ENCODE measurements around the gene PRKAR1B.
A peak's percentile ranks its signal among the peaks of the same experiment; 100 is the strongest.

PRKAR1B gene

DNA sequence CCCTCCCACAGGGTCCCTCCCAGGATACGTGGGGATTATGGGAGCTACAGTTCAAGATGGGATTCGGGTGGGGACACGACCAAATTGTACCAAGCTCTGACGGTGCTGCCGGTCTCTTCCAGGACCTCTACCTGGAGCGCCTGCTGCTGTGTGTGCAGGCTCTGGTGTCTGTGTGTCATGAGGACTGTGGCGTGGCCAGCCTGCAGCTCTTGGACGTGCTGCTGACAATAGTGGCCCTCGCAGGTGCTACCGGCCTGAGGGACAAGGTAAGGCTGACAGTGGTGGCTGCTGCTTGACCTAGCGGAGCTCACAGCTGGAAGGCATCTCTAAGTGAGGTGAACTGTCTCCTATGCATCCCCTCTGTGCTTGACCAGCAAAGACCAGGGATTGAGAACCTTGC lies 34.5 kb upstream of the PRKAR1B start:
- Histone ChIP-seq H3K4ac (ENCODE audit: low read depth in 1 of 2, low read length in 2 of 2) (no peak overlapping the region), H2AFZ (ENCODE audit: low read depth, low read length) (no peak overlapping the region), H2AK5ac (ENCODE audit: low read length, severe bottlenecking) (no peak overlapping the region), H3K9me3 (ENCODE audit: control insufficient read depth, low read length) (no peaks in the 10 kb centered on the region), H3K18ac (ENCODE audit: low read depth in 1 of 2, low read length in 2 of 2) (no peak overlapping the region), H3K4me3 (ENCODE audit: insufficient read depth in 1 of 2, low read depth in 1 of 2, low read length in 2 of 2) (no peak overlapping the region), H4K91ac (ENCODE audit: low read length) (no peak overlapping the region), H3K9ac (ENCODE audit: low read length) (no peak overlapping the region), H3K27me3 (ENCODE audit: control insufficient read depth in 1 of 2, insufficient read depth in 1 of 2, low read length in 2 of 2) (no peaks in the 10 kb centered on the region), H4K8ac (ENCODE audit: low read length) (no peak overlapping the region), H3K4me1 (ENCODE audit: control insufficient read depth, insufficient read depth, low read depth, low read length) (peaks cover 9% of the 10 kb centered on the region), H3K36me3 (ENCODE audit: control insufficient read depth in 1 of 2, insufficient read depth in 2 of 2, low read depth in 1 of 2, low read length in 2 of 2) (peaks cover 73 to 81% of the 10 kb centered on the region in 2 experiments), H3K4me2 (ENCODE audit: low read length, poor library complexity, severe bottlenecking) (no peak overlapping the region), H2BK5ac (ENCODE audit: low read depth, low read length, poor library complexity, severe bottlenecking) (no peak overlapping the region), H3K79me1 (replicated peaks; ENCODE audit: low read length, poor library complexity, severe bottlenecking) (peaks cover 23% of the 10 kb centered on the region), H2BK15ac (ENCODE audit: low read depth, poor library complexity, severe bottlenecking) (no peak overlapping the region), H3K27ac (ENCODE audit: low read length, poor library complexity, severe bottlenecking) (no peak overlapping the region), H2BK120ac (ENCODE audit: low read depth, low read length) (no peak overlapping the region), H3K23ac (ENCODE audit: low read length in 2 of 2) (no peak overlapping the region), H2BK12ac (ENCODE audit: low read length in 2 of 2) (no peak overlapping the region), H3K14ac (ENCODE audit: low read length in 2 of 2) (no peak overlapping the region)
- DNase-seq = no peak
- 95% methylated on average over 11 of the region's 11 CpGs for WGBS

GRCh38 chr7:761101-761500 lies 34.0 kb upstream of the PRKAR1B start:
- Histone ChIP-seq H3K4me3 (ENCODE audit: insufficient read depth in 1 of 2, low read depth in 1 of 2, low read length in 2 of 2) (no peak overlapping the region), H3K23ac (ENCODE audit: low read length in 2 of 2) (no peak overlapping the region), H3K4me2 (ENCODE audit: low read length, poor library complexity, severe bottlenecking) (no peak overlapping the region), H4K8ac (ENCODE audit: low read length) (no peak overlapping the region), H2BK15ac (ENCODE audit: low read depth, poor library complexity, severe bottlenecking) (no peak overlapping the region), H3K9me3 (ENCODE audit: control insufficient read depth, low read length) (no peaks in the 10 kb centered on the region), H2BK12ac (ENCODE audit: low read length in 2 of 2) (no peak overlapping the region), H2AK5ac (ENCODE audit: low read length, severe bottlenecking) (no peak overlapping the region), H4K91ac (ENCODE audit: low read length) (no peak overlapping the region), H3K27me3 (ENCODE audit: control insufficient read depth in 1 of 2, insufficient read depth in 1 of 2, low read length in 2 of 2) (no peaks in the 10 kb centered on the region), H3K79me1 (replicated peaks; ENCODE audit: low read length, poor library complexity, severe bottlenecking) (peaks cover 28% of the 10 kb centered on the region), H3K4me1 (ENCODE audit: control insufficient read depth, insufficient read depth, low read depth, low read length) (peaks cover 9% of the 10 kb centered on the region), H3K14ac (ENCODE audit: low read length in 2 of 2) (no peak overlapping the region), H3K4ac (ENCODE audit: low read depth in 1 of 2, low read length in 2 of 2) (no peak overlapping the region), H3K9ac (ENCODE audit: low read length) (no peak overlapping the region), H3K36me3 (ENCODE audit: control insufficient read depth in 1 of 2, insufficient read depth in 2 of 2, low read depth in 1 of 2, low read length in 2 of 2) (peaks cover 71 to 83% of the 10 kb centered on the region in 2 experiments), H2AFZ (ENCODE audit: low read depth, low read length) (no peak overlapping the region), H3K27ac (ENCODE audit: low read length, poor library complexity, severe bottlenecking) (no peak overlapping the region), H3K18ac (ENCODE audit: low read depth in 1 of 2, low read length in 2 of 2) (no peak overlapping the region), H2BK120ac (ENCODE audit: low read depth, low read length) (no peak overlapping the region), H2BK5ac (ENCODE audit: low read depth, low read length, poor library complexity, severe bottlenecking) (no peak overlapping the region)
- WGBS = 95% methylated on average over 12 of the region's 12 CpGs
- DNase-seq = no peak

- no peaks in the 10 kb centered on the region for H3K27me3 ChIP-seq (ENCODE audit: control insufficient read depth in 1 of 2, insufficient read depth in 1 of 2, low read length in 2 of 2)
- no peaks in the 10 kb centered on the region for H3K9me3 ChIP-seq (ENCODE audit: control insufficient read depth, low read length)
- no peak overlapping the region for H3K4ac ChIP-seq (ENCODE audit: low read depth in 1 of 2, low read length in 2 of 2)
- peak overlapping the region; percentile 62 for H2AK5ac ChIP-seq (ENCODE audit: low read length, severe bottlenecking)
- H3K18ac ChIP-seq (ENCODE audit: low read depth in 1 of 2, low read length in 2 of 2) = no peak overlapping the region
- no peak overlapping the region for H2BK120ac ChIP-seq (ENCODE audit: low read depth, low read length)
- H3K14ac ChIP-seq (ENCODE audit: low read length in 2 of 2) = no peak overlapping the region
- no peak overlapping the region for H4K8ac ChIP-seq (ENCODE audit: low read length)
- no peak overlapping the region for H2AFZ ChIP-seq (ENCODE audit: low read depth, low read length)
- peaks cover 68 to 84% of the 10 kb centered on the region in 2 experiments for H3K36me3 ChIP-seq (ENCODE audit: control insufficient read depth in 1 of 2, insufficient read depth in 2 of 2, low read depth in 1 of 2, low read length in 2 of 2)
- H2BK15ac ChIP-seq (ENCODE audit: low read depth, poor library complexity, severe bottlenecking) = no peak overlapping the region
- no peak overlapping the region for H3K23ac ChIP-seq (ENCODE audit: low read length in 2 of 2)
- peaks cover 9% of the 10 kb centered on the region for H3K4me1 ChIP-seq (ENCODE audit: control insufficient read depth, insufficient read depth, low read depth, low read length)
- no peak overlapping the region for H3K4me3 ChIP-seq (ENCODE audit: insufficient read depth in 1 of 2, low read depth in 1 of 2, low read length in 2 of 2)
- H3K79me1 ChIP-seq (replicated peaks; ENCODE audit: low read length, poor library complexity, severe bottlenecking) = peaks cover 24% of the 10 kb centered on the region
- no peak for DNase-seq
- no peak overlapping the region for H2BK12ac ChIP-seq (ENCODE audit: low read length in 2 of 2)
- H3K27ac ChIP-seq (ENCODE audit: low read length, poor library complexity, severe bottlenecking) = no peak overlapping the region
- no peak overlapping the region for H3K9ac ChIP-seq (ENCODE audit: low read length)
- H3K4me2 ChIP-seq (ENCODE audit: low read length, poor library complexity, severe bottlenecking) = no peak overlapping the region
- no peak overlapping the region for H4K91ac ChIP-seq (ENCODE audit: low read length)
- 93% methylated on average over 12 of the region's 16 CpGs for WGBS
- H2BK5ac ChIP-seq (ENCODE audit: low read depth, low read length, poor library complexity, severe bottlenecking) = no peak overlapping the region
Observed at GRCh38 chr7:760006-760405, 32.9 kb upstream of the PRKAR1B start.

DNA sequence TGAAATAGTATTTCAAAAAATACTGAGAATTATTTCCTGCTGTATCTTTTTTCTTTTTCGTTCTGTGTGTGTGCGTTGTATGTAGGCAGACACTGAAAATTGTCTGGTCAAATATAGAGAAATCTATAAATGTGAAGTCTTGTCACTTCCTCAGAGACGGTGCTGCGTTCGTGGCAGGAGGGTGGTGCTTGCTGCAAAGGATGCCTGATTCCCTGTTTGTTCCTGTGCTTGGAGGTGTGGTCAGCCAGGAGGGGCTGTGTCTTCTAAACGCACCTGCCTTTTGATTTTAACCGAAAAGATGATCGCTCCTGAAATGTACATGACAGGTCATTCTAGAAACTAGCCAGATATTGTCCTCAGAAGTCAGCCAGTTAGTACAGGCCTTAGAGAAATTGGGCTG lies 32.5 kb upstream of the PRKAR1B start:
- peaks cover 9% of the 10 kb centered on the region for H3K4me1 ChIP-seq (ENCODE audit: control insufficient read depth, insufficient read depth, low read depth, low read length)
- H2BK5ac ChIP-seq (ENCODE audit: low read depth, low read length, poor library complexity, severe bottlenecking) = no peak overlapping the region
- H3K4me2 ChIP-seq (ENCODE audit: low read length, poor library complexity, severe bottlenecking) = no peak overlapping the region
- H3K4me3 ChIP-seq (ENCODE audit: insufficient read depth in 1 of 2, low read depth in 1 of 2, low read length in 2 of 2) = no peak overlapping the region
- no peak overlapping the region for H3K18ac ChIP-seq (ENCODE audit: low read depth in 1 of 2, low read length in 2 of 2)
- 90% methylated on average over 8 of the region's 8 CpGs for WGBS
- H3K79me1 ChIP-seq (replicated peaks; ENCODE audit: low read length, poor library complexity, severe bottlenecking) = peaks cover 27% of the 10 kb centered on the region
- H2AFZ ChIP-seq (ENCODE audit: low read depth, low read length) = no peak overlapping the region
- no peak overlapping the region for H2BK12ac ChIP-seq (ENCODE audit: low read length in 2 of 2)
- H3K27me3 ChIP-seq (ENCODE audit: control insufficient read depth in 1 of 2, insufficient read depth in 1 of 2, low read length in 2 of 2) = no peaks in the 10 kb centered on the region
- H2BK15ac ChIP-seq (ENCODE audit: low read depth, poor library complexity, severe bottlenecking) = no peak overlapping the region
- H4K91ac ChIP-seq (ENCODE audit: low read length) = no peak overlapping the region
- no peak for DNase-seq
- peaks cover 68 to 84% of the 10 kb centered on the region in 2 experiments for H3K36me3 ChIP-seq (ENCODE audit: control insufficient read depth in 1 of 2, insufficient read depth in 2 of 2, low read depth in 1 of 2, low read length in 2 of 2)
- H3K23ac ChIP-seq (ENCODE audit: low read length in 2 of 2) = no peak overlapping the region
- no peak overlapping the region for H3K14ac ChIP-seq (ENCODE audit: low read length in 2 of 2)
- peak overlapping the region; percentile 62 for H2AK5ac ChIP-seq (ENCODE audit: low read length, severe bottlenecking)
- no peak overlapping the region for H3K4ac ChIP-seq (ENCODE audit: low read depth in 1 of 2, low read length in 2 of 2)
- no peak overlapping the region for H3K27ac ChIP-seq (ENCODE audit: low read length, poor library complexity, severe bottlenecking)
- H2BK120ac ChIP-seq (ENCODE audit: low read depth, low read length) = no peak overlapping the region
- no peaks in the 10 kb centered on the region for H3K9me3 ChIP-seq (ENCODE audit: control insufficient read depth, low read length)
- no peak overlapping the region for H3K9ac ChIP-seq (ENCODE audit: low read length)
- H4K8ac ChIP-seq (ENCODE audit: low read length) = no peak overlapping the region
